K562 (cell line): ENCODE data around the gene H2BK1. TPM values are rescaled to one million over a fixed set of nuclear protein-coding genes. Genes with fewer than 3 reads are reported as not detected.

ENCODE experiments used
- ATAC-seq: fragments of 200-7000 bp; cut with Tn5 transposase; 3 replicates; pipeline ENCODE4 v1.9.1; 2020; ENCODE audit warnings: moderate library complexity
- BruUV-seq: library from RNA; stranded (reverse); fragments of 400-500 nt; replicated peaks from 2 replicates; lab custom pipeline; 2021; lab: Mats Ljungman, UMichigan
- CTCF ChIA-PET: fragments of 300-600 bp; formaldehyde crosslinking; extraction: SDS; loops from one replicate; lab custom pipeline; 2021; ENCODE audit warnings: low intra/inter-chr PET ratio; lab: Yijun Ruan, JAX
- POLR2A ChIA-PET: fragments of 300-600, 350-650 bp; sonication (Branson Sonifier 250); formaldehyde crosslinking; extraction: SDS; loops from one replicate; lab custom pipeline; 2021; ENCODE audit warnings: antibody characterized with exemption, inconsistent platforms; lab: Yijun Ruan, JAX
- DNase-seq, 4 experiments: peaks; one replicate each; pipeline versions ENCODE4 v3.0.0 to v3.0.0-alpha.2; 2011 to 2018; ENCODE audit warnings: low spot score in 3 of 4, mixed read lengths in 3 of 4; ENCODE audit errors: extremely low read depth in 1 of 4
- FAIRE-seq: peaks from 2 replicates; lab custom pipeline; 2011; peaks lifted over from hg19 to GRCh38; lab: Jason Lieb, UNC
- H2AFZ ChIP-seq: 2 replicates; pipeline ENCODE4 v1.6.0; 2011; ENCODE audit warnings: low read depth, low read length, control low read depth, inconsistent platforms
- H3K27ac ChIP-seq: fragments of 200-600 bp; 3 replicates; pipeline ENCODE4 v1.8.0; 2011; ENCODE audit warnings: low read depth, mild to moderate bottlenecking, control low read depth, inconsistent platforms, low read length, moderate library complexity, mixed read lengths; ENCODE audit errors: extremely low read depth
- H3K27me3 ChIP-seq, 2 experiments: fragments of 300-600 bp in 1 of 2; 2 replicates in 1 of 2; 3 replicates in 1 of 2; pipeline versions ENCODE4 v1.6.0 to v1.8.0; 2011; ENCODE audit warnings: inconsistent platforms in 2 of 2, low read length in 2 of 2, mild to moderate bottlenecking in 1 of 2, mixed read lengths in 1 of 2, moderate library complexity in 1 of 2; ENCODE audit not compliant: control insufficient read depth in 2 of 2, insufficient read depth in 2 of 2
- H3K36me3 ChIP-seq: fragments of 300-600 bp; 3 replicates; pipeline ENCODE4 v1.8.0; 2011; ENCODE audit warnings: mild to moderate bottlenecking, low read length, inconsistent platforms; ENCODE audit not compliant: control insufficient read depth, insufficient read depth
- H3K4me1 ChIP-seq, 2 experiments: fragments of 200-600 bp in 1 of 2; replicated peaks in 1 of 2; 2 replicates in 1 of 2; 3 replicates in 1 of 2; pipeline versions ENCODE4 v1.5.1 to v1.8.0; 2011; ENCODE audit warnings: inconsistent platforms in 2 of 2, low read length in 2 of 2, mild to moderate bottlenecking in 1 of 2, mixed read lengths in 1 of 2, moderate library complexity in 1 of 2; ENCODE audit not compliant: control insufficient read depth in 2 of 2, insufficient read depth in 2 of 2
- H3K4me2 ChIP-seq: 2 replicates; pipeline ENCODE4 v1.6.1; 2011; ENCODE audit warnings: low read length, control low read depth, inconsistent platforms, mixed read lengths; ENCODE audit not compliant: insufficient read depth
- H3K4me3 ChIP-seq: fragments of 200-600 bp; sonication (generic), shearing (Covaris generic); 2 replicates; pipeline ENCODE4 v1.5.1; 2016; ENCODE audit warnings: control low read depth, inconsistent platforms
- H3K79me2 ChIP-seq: fragments of 200-600 bp; 3 replicates; pipeline ENCODE4 v1.8.0; 2011; ENCODE audit warnings: low read length, inconsistent platforms; ENCODE audit not compliant: control insufficient read depth, insufficient read depth
- H3K9ac ChIP-seq, 2 experiments: 2 replicates each; pipeline versions ENCODE4 v1.6.0 to v1.6.1; 2011; ENCODE audit warnings: low read depth in 2 of 2, low read length in 2 of 2, control low read depth in 1 of 2, inconsistent platforms in 1 of 2, mild to moderate bottlenecking in 1 of 2, mixed read lengths in 1 of 2; ENCODE audit not compliant: insufficient read depth in 1 of 2
- H3K9me1 ChIP-seq: one replicate; pipeline ENCODE4 v1.6.0; 2011; ENCODE audit warnings: inconsistent platforms, mild to moderate bottlenecking, low read length, moderate library complexity; ENCODE audit not compliant: control insufficient read depth, insufficient read depth
- H3K9me3 ChIP-seq: replicated peaks from 2 replicates; pipeline ENCODE4 v1.5.1; 2011; ENCODE audit warnings: low read depth, low read length, inconsistent platforms; ENCODE audit not compliant: control insufficient read depth, insufficient read depth
- H4K20me1 ChIP-seq: replicated peaks from 2 replicates; pipeline ENCODE4 v1.6.1; 2011; ENCODE audit warnings: low read length, inconsistent platforms, mixed read lengths; ENCODE audit not compliant: control insufficient read depth, insufficient read depth
- FOXA3 ChIP-seq, 2 experiments: fragments of 450-650 bp in 1 of 2; sonication (generic) in 1 of 2; formaldehyde crosslinking; IDR thresholded peaks in 1 of 2; conservative IDR thresholded peaks in 1 of 2; 2 replicates each; pipeline versions ENCODE4 v1.4.0 to v1.8.0; 2020 to 2022; ENCODE audit warnings: mild to moderate bottlenecking in 2 of 2, missing genetic modification reagents in 1 of 2
- NCOA1 ChIP-seq: fragments of 450-650 bp; IDR thresholded peaks from 2 replicates; pipeline ENCODE4 v1.6.1; 2016; ENCODE audit warnings: low read depth
- SMARCA5 ChIP-seq: fragments of 450-650 bp; IDR thresholded peaks from 2 replicates; pipeline ENCODE4 v1.6.1; 2016
- ZBTB17 ChIP-seq: fragments of 450-650 bp; formaldehyde crosslinking; IDR thresholded peaks from 2 replicates; pipeline ENCODE4 v1.4.0; 2020; ENCODE audit warnings: mild to moderate bottlenecking
- ZNF586 ChIP-seq: fragments of 450-650 bp; formaldehyde crosslinking; conservative IDR thresholded peaks from 2 replicates; pipeline ENCODE4 v1.4.0; 2020; ENCODE audit warnings: mild to moderate bottlenecking, moderate library complexity
- ZNF644 ChIP-seq: fragments of 200-800 bp; sonication (Bioruptor generic); IDR thresholded peaks from 2 replicates; pipeline ENCODE4 v1.6.1; 2016; ENCODE audit warnings: low read depth, missing genetic modification characterization, missing compliant biosample characterization
- ZNF76 ChIP-seq: fragments of 250-450 bp; sonication (Bioruptor Pico); IDR thresholded peaks from 2 replicates; pipeline ENCODE4 v1.4.0; 2020; ENCODE audit warnings: mild to moderate bottlenecking, moderate library complexity, borderline replicate concordance
- WGBS: fragments of 100-300 bp; shearing (Covaris generic); methylation state at CpG from one replicate; pipeline ENCODE4 v1.1.6; 2016; ENCODE audit warnings: low coverage, mixed read lengths; ENCODE audit not compliant: insufficient coverage; ENCODE audit errors: missing lambda C conversion rate; 5-methylcytosine and 5-hydroxymethylcytosine counted together
- in situ Hi-C: fragments of 300-500 bp; cut with MboI; formaldehyde crosslinking; loops from 4 replicates; pipeline ENCODE4 v1.15.0; 2018; ENCODE audit warnings: inconsistent platforms, mixed read lengths
- intact Hi-C: fragments of 100-400 bp; cut with micrococcal nuclease; formaldehyde crosslinking; loops from 2 replicates; pipeline ENCODE4 v1.14.2; 2022
- polyA plus RNA-seq, 8 experiments: library from polyadenylated mRNA; depleted of rRNA in 4 of 8; stranded (reverse) in 5 of 8; unstranded in 3 of 8; fragments of >200 nt; fragmentation: Nextera tagmentation in 2 of 8; fragmentation: Illumina TruSeq in 1 of 8; extraction: Ambion mirVana in 2 of 8; extraction: Trizol in 1 of 8; gene quantifications; 2 replicates each; pipeline versions ENCODE4 v1.2.1 to v1.2.3, GENCODE V29; 2011 to 2014; ENCODE audit warnings: inconsistent platforms in 1 of 8, missing spikeins in 1 of 8
- total RNA-seq, 7 experiments: library from RNA; depleted of rRNA in 6 of 7; stranded (reverse); fragments of >200 nt in 6 of 7; fragmentation: Illumina TruSeq in 2 of 7; extraction: Trizol in 2 of 7; gene quantifications; 2 replicates each; pipeline versions ENCODE4 v1.2.1 to v1.2.3, GENCODE V29; 2011 to 2021; ENCODE audit warnings: low replicate concordance in 1 of 7
- TF ChIP-seq, protein P1 (sequence below): fragments of 250-450 bp; sonication (Bioruptor Pico); IDR thresholded peaks from 2 replicates; pipeline ENCODE4 v1.9.0; 2021; ENCODE audit warnings: mild to moderate bottlenecking
- TF ChIP-seq, protein P2 (sequence below), 2 experiments: fragments of 450-650 bp in 1 of 2; sonication (generic) in 1 of 2; formaldehyde crosslinking in 1 of 2; IDR thresholded peaks; 2 replicates each; pipeline versions ENCODE4 v1.7.1 to v1.9.0; 2016 to 2022; ENCODE audit warnings: inconsistent platforms in 1 of 2, mild to moderate bottlenecking in 1 of 2, missing genetic modification reagents in 1 of 2
- TF ChIP-seq, protein P3 (sequence below): sonication (generic); formaldehyde crosslinking; IDR thresholded peaks from 2 replicates; pipeline ENCODE4 v1.8.0; 2022; ENCODE audit warnings: missing genetic modification reagents, mild to moderate bottlenecking, borderline replicate concordance

Gene H2BK1
- total and polyA plus RNA-seq, 9 of the 15 experiments (the other 6 are each of a cell fraction or from before 2014, with no cell fraction given): not detected

DNA sequence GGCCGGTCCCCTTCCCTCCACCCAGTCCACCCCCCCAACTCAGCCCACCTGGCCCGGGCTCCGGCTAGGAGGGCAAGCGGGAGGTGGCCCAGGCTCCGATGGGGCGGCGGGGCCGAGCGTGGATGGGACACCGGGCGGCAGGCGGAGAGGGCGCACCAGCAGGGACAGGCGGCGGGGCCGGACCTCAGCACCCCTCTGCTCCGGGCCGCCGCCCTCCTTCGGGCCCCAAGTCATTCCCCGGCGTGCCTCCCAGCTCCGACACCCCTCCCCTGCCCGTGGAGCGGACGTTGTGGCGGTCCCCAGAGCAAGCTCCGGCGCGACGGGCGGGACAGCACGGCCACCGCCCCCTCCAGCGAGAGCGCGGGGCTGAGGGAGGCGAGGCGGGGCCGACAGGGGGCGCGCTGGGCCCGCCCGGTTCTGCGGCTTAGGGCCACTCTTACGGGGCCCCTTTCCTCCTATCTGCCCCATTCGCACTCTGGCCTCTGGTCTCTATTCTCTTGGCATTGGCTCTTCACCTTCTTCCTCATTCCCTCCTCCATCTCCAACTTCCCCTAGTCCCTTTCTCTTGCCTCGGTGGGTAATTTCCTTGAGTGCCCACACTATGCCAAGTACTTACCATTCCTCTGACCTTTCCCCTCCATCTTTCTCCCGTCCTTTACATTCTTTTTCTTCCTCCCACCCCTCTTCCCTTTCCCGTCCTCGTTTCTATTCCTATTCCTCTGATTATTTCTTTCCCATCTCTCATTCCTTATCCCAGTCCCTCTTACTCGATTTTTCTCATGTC is 42.1 kb downstream of the H2BK1 start:
- no TSS peak for BruUV-seq
- H3K4me2 ChIP-seq: peak overlapping the region; percentile 64
- H2AFZ ChIP-seq: peak overlapping the region; percentile 74
- no peaks in the 10 kb centered on the region for H3K9me1 ChIP-seq
- CTCF ChIA-PET: interaction anchor here (0.6 to 3.9 kb wide), 7 partner anchors 44 to 764 kb away, joined by 3 to 23 read pairs (median 3); no protein-coding TSS in a partner anchor
- no peaks in the 10 kb centered on the region for H3K36me3 ChIP-seq
- H3K27me3 ChIP-seq: peaks cover 44 to 47% of the 10 kb centered on the region in 2 experiments
- H3K79me2 ChIP-seq: no peaks in the 10 kb centered on the region
- peak overlapping the region; percentile 33 for H3K4me3 ChIP-seq
- POLR2A ChIA-PET: interaction anchor here (0.6 to 1.3 kb wide), 3 partner anchors 13 to 280 kb away, joined by 3 to 6 read pairs (median 3); no protein-coding TSS in a partner anchor
- ATAC-seq: peak; percentile 96
- no peak for FAIRE-seq
- peak overlapping the region in 1 of 2 experiments; percentile 74; a peak in 2 of 4 replicates for H3K9ac ChIP-seq
- WGBS: 1% methylated on average over 51 of the region's 52 CpGs
- H3K27ac ChIP-seq: no peak overlapping the region
- peak; percentile 81 to 95 (median 93) for DNase-seq
- in situ Hi-C loops (no loop called here), intact Hi-C loops (loop anchor here (5.0 to 10.0 kb wide), 2 partner anchors 181 to 283 kb away; no protein-coding TSS in a partner anchor)
- H3K9me3 ChIP-seq: no peaks in the 10 kb centered on the region; the same call in 1 of the 2 replicates
- H4K20me1 ChIP-seq: no peaks in the 10 kb centered on the region
- H3K4me1 ChIP-seq: peaks cover 0 to 25% of the 10 kb centered on the region in 2 experiments; a peak in 4 of 5 replicates
- peak; percentile 82 for TF ChIP-seq SMARCA5
- TF ChIP-seq, protein P1, sequence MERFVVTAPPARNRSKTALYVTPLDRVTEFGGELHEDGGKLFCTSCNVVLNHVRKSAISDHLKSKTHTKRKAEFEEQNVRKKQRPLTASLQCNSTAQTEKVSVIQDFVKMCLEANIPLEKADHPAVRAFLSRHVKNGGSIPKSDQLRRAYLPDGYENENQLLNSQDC (CRISPR knock-in tag): no peak
- TF ChIP-seq ZBTB17 (CRISPR knock-in tag): no peak
- TF ChIP-seq, protein P2, sequence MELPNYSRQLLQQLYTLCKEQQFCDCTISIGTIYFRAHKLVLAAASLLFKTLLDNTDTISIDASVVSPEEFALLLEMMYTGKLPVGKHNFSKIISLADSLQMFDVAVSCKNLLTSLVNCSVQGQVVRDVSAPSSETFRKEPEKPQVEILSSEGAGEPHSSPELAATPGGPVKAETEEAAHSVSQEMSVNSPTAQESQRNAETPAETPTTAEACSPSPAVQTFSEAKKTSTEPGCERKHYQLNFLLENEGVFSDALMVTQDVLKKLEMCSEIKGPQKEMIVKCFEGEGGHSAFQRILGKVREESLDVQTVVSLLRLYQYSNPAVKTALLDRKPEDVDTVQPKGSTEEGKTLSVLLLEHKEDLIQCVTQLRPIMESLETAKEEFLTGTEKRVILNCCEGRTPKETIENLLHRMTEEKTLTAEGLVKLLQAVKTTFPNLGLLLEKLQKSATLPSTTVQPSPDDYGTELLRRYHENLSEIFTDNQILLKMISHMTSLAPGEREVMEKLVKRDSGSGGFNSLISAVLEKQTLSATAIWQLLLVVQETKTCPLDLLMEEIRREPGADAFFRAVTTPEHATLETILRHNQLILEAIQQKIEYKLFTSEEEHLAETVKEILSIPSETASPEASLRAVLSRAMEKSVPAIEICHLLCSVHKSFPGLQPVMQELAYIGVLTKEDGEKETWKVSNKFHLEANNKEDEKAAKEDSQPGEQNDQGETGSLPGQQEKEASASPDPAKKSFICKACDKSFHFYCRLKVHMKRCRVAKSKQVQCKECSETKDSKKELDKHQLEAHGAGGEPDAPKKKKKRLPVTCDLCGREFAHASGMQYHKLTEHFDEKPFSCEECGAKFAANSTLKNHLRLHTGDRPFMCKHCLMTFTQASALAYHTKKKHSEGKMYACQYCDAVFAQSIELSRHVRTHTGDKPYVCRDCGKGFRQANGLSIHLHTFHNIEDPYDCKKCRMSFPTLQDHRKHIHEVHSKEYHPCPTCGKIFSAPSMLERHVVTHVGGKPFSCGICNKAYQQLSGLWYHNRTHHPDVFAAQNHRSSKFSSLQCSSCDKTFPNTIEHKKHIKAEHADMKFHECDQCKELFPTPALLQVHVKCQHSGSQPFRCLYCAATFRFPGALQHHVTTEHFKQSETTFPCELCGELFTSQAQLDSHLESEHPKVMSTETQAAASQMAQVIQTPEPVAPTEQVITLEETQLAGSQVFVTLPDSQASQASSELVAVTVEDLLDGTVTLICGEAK (IDR thresholded peaks at IDR 0.05): 0 out of 2 replicates have a peak, but pooled peaks have one; percentile 36
- TF ChIP-seq, protein P2 (CRISPR knock-in tag; IDR thresholded peaks at IDR 0.05): no peak
- TF ChIP-seq, protein P3, sequence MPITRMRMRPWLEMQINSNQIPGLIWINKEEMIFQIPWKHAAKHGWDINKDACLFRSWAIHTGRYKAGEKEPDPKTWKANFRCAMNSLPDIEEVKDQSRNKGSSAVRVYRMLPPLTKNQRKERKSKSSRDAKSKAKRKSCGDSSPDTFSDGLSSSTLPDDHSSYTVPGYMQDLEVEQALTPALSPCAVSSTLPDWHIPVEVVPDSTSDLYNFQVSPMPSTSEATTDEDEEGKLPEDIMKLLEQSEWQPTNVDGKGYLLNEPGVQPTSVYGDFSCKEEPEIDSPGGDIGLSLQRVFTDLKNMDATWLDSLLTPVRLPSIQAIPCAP (CRISPR knock-in tag): no peak
- TF ChIP-seq ZNF644: no peak
- no peak for TF ChIP-seq FOXA3 (CRISPR knock-in tag; conservative IDR thresholded peaks at IDR 0.05 in 1 of 2, IDR thresholded peaks at IDR 0.05 in 1 of 2)
- 0 out of 2 replicates have a peak, but pooled peaks have one; percentile 53 for TF ChIP-seq NCOA1
- no peak for TF ChIP-seq ZNF586 (CRISPR knock-in tag)
- no peak for TF ChIP-seq ZNF76
